ENCODE data around the gene MAST4.

DNA sequence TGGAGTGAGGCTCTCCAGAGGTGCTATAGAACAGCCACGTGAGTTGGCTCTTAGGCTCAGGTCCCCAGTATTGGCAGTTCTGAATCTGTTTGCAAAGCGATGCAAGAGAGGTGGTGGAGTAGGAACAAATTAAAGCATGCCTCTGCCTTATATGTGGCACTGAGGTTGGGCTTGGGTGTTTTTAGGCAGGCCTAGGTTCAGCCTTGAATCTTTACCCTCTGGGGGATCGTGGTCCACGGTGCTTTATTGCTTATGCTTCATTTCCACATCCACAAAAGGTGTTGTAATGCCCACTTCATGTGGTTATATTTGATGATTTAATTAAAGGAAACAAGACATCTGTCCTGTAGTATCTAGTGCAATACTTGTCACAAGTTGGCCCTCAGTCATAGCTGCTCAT is 544.2 kb downstream of the MAST4 start:
- TF ChIP-seq, protein P1, sequence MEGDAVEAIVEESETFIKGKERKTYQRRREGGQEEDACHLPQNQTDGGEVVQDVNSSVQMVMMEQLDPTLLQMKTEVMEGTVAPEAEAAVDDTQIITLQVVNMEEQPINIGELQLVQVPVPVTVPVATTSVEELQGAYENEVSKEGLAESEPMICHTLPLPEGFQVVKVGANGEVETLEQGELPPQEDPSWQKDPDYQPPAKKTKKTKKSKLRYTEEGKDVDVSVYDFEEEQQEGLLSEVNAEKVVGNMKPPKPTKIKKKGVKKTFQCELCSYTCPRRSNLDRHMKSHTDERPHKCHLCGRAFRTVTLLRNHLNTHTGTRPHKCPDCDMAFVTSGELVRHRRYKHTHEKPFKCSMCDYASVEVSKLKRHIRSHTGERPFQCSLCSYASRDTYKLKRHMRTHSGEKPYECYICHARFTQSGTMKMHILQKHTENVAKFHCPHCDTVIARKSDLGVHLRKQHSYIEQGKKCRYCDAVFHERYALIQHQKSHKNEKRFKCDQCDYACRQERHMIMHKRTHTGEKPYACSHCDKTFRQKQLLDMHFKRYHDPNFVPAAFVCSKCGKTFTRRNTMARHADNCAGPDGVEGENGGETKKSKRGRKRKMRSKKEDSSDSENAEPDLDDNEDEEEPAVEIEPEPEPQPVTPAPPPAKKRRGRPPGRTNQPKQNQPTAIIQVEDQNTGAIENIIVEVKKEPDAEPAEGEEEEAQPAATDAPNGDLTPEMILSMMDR (IDR thresholded peaks at IDR 0.05; ENCODE audit: insufficient read depth, low read depth, low read length): no peak
- no peak for TF ChIP-seq EZH2 (IDR thresholded peaks at IDR 0.05; ENCODE audit: insufficient read depth, low read length)
